ENCODE data around the gene PLET1.

Gene PLET1

DNA sequence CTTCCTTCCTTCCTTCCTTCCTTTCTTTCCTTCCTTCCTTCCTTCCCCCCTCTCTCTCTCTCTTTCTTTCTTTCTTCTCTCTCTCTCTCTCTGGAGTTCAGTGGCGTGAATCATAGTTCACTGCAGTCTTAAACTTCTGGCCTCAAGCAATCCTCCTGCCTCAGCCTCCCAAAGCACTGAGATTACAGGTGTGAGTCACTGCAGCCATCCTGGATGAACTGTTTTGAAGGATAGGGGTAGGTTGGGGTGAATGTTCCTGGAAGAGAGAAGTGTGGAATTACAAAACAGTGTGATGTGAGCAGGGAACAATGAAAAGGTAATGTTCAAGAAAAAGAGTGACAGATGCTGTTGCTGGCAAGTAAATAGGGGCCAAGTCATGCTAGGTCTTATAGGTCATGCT lies 12.4 kb upstream of the PLET1 start:
- DNase-seq = no peak
- H3K4me3 Mint-ChIP-seq = no peak overlapping the region

DNA sequence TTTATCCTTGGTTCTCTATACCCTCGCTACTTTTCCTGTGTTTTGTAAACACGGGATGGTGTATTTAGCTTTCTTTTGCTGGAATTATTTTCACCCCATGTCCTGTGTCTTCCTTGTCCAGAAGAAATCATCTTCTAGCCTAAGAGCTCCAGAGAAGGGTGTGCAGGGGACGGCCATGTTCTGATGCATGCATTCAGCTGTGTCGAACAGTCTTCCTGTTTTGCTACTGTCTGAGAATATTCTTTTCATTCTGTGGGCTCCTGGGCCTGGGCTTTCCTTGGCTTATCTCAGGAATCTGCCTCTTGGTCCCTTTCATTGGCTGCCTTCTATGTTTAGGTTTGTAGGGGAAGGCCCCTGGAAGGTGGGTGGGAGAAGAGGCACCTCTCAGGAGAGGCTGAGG lies 10.6 kb upstream of the PLET1 start:
- ATAC-seq = no peak

More for the DNA sequence above, 12.4 kb upstream of the PLET1 start:
- H3K36me3 Mint-ChIP-seq (ENCODE audit: low read depth) = no peaks in the 10 kb centered on the region
- no peak overlapping the region for H3K27ac Mint-ChIP-seq
- no peaks in the 10 kb centered on the region for H3K4me1 Mint-ChIP-seq
- H3K27me3 Mint-ChIP-seq = no peaks in the 10 kb centered on the region
- no peak for ATAC-seq
- H3K9me3 Mint-ChIP-seq = no peaks in the 10 kb centered on the region

DNA sequence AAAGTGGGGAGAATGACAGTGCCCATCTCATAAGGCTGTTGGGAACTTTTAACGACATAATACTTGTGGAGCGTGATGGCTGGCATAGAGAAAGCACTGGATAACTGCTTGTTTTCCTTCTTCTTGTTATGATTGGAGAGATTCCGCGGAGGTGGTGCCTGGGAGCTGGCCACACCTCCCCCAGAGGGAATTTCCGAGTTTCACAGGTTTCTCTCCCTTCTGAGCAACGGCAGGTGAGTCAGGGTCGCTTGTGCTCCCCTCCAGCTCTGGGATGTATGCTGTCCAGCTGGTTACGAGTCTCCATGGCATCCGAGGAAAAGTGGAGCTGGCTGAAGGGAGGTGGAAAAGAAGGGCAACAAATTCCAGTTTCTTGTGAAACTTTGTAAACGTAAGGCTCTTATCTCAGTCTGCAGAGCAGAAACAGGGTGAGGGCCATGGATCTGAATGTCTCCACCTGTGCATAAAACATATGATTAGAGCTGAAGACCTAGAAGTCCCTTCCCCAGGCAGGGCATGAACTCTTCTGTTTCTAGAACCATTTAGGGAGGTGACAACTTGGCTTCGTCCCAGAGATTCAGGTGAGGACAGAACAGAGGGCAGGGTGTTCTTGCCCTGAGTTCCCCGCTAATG lies 10.0 kb upstream of the PLET1 start:
- Mint-ChIP-seq H3K9me3 (no peaks in the 10 kb centered on the region), H3K27me3 (no peaks in the 10 kb centered on the region), H3K4me3 (no peak overlapping the region), H3K27ac (no peak overlapping the region), H3K4me1 (no peaks in the 10 kb centered on the region), H3K36me3 (ENCODE audit: low read depth) (no peaks in the 10 kb centered on the region)
- DNase-seq (no peak), ATAC-seq (no peak)

More for the DNA sequence above, 10.6 kb upstream of the PLET1 start:
- Mint-ChIP-seq H3K9me3 (no peaks in the 10 kb centered on the region), H3K4me1 (no peaks in the 10 kb centered on the region), H3K27me3 (no peaks in the 10 kb centered on the region), H3K36me3 (ENCODE audit: low read depth) (no peaks in the 10 kb centered on the region), H3K4me3 (no peak overlapping the region), H3K27ac (no peak overlapping the region)
- no peak for DNase-seq

DNA sequence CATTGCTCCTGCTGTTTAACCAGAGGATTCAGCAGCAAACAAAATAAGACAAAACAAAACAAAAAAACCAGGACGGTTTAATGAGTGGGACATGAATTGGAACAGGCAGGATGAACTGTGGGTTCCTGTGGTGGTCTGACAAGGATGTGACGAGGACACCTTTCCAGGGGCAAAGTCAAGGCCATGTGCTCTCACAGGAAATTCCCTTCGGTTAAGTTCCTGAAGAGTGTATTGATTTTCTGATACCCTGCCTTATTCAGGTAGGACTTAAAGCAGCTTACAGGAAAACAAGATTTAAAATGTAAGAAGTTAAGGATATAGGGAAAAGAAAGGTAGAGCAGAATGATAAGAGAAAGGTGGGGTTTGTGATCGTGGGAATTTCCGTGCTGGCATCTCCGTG lies 8.5 kb upstream of the PLET1 start:
- no peaks in the 10 kb centered on the region for H3K9me3 Mint-ChIP-seq
- H3K4me1 Mint-ChIP-seq = no peaks in the 10 kb centered on the region
- H3K36me3 Mint-ChIP-seq (ENCODE audit: low read depth) = no peaks in the 10 kb centered on the region
- no peak for ATAC-seq
- DNase-seq = no peak
- no peak overlapping the region for H3K4me3 Mint-ChIP-seq
- no peaks in the 10 kb centered on the region for H3K27me3 Mint-ChIP-seq
- no peak overlapping the region for H3K27ac Mint-ChIP-seq

DNA sequence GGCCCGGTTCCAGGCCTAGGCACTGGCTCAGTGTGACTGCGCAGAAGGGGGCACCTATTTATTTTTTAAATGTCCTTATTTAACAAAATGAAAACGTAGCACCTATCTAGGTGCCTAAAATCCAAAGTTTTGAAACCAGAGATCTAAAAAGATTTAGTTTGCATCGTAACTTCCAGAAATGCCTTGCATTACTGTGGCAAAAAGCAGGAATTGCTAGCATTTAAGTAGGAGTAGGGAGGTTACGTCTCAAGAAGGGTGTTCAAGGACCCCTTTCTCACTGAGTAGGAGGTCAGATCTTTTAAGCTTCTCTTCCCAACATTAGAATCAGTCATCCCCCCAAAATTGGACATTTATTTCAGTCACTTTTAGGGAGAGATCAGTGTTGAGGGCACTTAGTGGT lies 7.7 kb upstream of the PLET1 start:
- H3K27ac Mint-ChIP-seq = no peak overlapping the region
- H3K27me3 Mint-ChIP-seq = no peaks in the 10 kb centered on the region
- H3K36me3 Mint-ChIP-seq (ENCODE audit: low read depth) = no peaks in the 10 kb centered on the region

DNA sequence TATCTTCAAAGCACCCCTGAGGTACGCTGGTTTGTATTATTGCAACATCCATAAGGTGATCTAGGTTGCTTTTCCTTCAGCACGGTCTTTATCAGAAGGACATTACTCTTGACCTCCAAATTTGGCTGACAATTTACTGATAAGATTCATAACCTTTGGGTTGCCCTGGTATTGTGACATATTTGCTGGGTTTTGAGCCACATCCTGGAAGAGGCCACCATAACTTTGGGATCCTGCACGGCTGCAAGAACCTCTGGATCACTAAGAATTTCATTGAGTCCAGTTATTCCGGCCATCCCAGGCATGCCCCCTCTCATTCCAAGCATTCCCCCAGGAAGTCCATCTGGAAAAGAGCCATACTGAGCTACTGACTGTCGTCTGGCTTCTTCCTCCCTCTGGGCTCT lies 6.5 kb upstream of the PLET1 start:
- Mint-ChIP-seq H3K27me3 (no peaks in the 10 kb centered on the region), H3K9me3 (no peaks in the 10 kb centered on the region), H3K27ac (no peak overlapping the region), H3K36me3 (ENCODE audit: low read depth) (no peaks in the 10 kb centered on the region), H3K4me3 (no peak overlapping the region), H3K4me1 (no peaks in the 10 kb centered on the region)
- DNase-seq (no peak), ATAC-seq (no peak)

More for the DNA sequence above, 7.7 kb upstream of the PLET1 start:
- no peaks in the 10 kb centered on the region for H3K9me3 Mint-ChIP-seq
- DNase-seq = no peak
- H3K4me3 Mint-ChIP-seq = no peak overlapping the region
- H3K4me1 Mint-ChIP-seq = no peaks in the 10 kb centered on the region
- no peak for ATAC-seq

DNA sequence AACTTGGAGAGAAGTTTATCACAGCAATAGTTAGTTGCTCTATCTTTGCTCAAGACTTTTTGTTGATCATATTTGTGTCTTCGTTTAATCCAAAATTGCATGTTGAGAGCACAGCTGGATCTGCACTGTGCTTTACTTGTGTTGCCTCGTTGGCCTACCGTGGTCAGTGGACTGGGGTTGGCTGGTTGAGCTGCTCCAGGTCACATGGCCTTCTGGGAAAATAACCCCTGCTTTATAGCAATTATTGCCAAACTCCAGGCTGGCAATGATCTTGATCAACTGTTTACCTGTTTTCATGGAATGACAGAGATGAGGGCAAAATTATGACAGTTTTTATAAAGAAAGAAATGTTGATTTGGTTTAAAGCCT lies 5.7 kb upstream of the PLET1 start:
- Mint-ChIP-seq H3K36me3 (ENCODE audit: low read depth) (no peaks in the 10 kb centered on the region), H3K27ac (no peak overlapping the region), H3K9me3 (no peaks in the 10 kb centered on the region), H3K4me1 (no peaks in the 10 kb centered on the region), H3K27me3 (no peaks in the 10 kb centered on the region), H3K4me3 (no peak overlapping the region)
- DNase-seq (no peak), ATAC-seq (no peak)

DNA sequence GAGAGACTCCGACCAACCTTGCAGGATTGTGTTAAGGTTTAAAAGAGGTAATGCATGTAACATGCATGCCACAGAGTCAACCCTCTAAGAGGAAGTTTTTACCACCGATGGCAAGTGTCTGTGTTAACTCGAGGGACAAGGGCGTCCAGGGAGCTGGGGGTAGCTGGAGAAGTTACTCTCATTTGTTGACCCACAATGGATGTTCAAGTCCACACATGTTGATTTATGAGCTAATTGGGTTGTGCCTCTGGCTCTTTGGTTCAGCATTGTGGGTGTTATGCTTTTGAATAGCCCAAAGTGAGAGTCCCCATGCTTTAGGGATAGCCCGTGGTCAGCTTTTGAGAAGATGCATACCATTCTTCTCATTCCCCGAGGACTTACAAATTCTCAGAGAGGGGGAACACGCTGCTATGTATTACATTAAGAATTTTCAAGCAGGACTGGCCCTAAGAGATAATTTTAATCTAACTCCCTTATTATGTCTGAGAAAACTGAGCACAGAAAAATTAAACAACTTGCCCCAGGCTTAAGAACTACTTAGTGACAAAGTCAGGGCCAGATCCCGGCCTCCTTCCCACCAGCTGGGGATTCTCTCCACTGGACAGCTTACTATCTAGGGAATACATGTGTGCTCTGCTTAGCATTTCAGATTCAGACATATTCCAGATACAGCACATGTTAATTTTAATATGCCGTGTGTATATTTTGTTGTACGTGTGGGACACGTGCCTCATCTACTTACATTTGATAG lies 5.2 kb upstream of the PLET1 start:
- no peaks in the 10 kb centered on the region for H3K9me3 Mint-ChIP-seq
- ATAC-seq (no peak), DNase-seq (no peak)
- no peak overlapping the region for H3K4me3 Mint-ChIP-seq
- no peaks in the 10 kb centered on the region for H3K4me1 Mint-ChIP-seq
- no peak overlapping the region for H3K27ac Mint-ChIP-seq
- H3K36me3 Mint-ChIP-seq (ENCODE audit: low read depth) = no peaks in the 10 kb centered on the region
- no peaks in the 10 kb centered on the region for H3K27me3 Mint-ChIP-seq

DNA sequence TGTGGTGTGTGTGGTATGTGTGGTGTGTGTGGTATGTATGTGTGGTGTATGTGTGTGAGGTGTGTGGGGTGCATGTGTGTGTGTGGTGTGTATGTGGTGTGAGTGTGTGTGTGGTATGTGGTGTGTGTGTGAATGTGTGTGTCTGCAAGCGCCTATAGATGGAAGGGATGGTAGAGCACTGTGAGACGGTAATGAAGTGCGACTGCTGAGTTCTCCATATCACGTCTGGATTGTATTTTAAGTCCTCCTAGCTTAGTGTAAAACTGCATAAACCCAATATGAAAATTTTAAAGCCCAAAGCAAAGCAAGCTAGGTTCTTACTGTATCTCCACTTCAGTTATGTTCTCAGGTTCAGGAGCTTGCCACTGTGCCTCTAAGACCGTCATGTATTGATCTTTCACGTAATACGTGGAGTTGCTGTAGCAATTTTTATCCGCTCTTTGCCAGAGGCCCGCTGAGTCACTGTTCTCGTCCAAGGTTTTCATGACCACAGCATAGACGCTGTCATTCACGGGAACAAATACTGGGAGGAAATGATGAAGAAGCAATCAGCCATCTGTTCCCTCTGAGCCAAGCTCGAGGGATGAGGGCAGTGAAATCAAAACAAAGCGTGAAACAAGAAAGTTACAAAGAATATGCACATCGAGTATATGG lies 5.5 kb downstream of the PLET1 start:
- H3K27ac Mint-ChIP-seq = no peak overlapping the region
- no peaks in the 10 kb centered on the region for H3K36me3 Mint-ChIP-seq (ENCODE audit: low read depth)
- H3K4me3 Mint-ChIP-seq = no peak overlapping the region
- H3K9me3 Mint-ChIP-seq = no peaks in the 10 kb centered on the region
- H3K4me1 Mint-ChIP-seq = no peaks in the 10 kb centered on the region
- no peak for DNase-seq
- H3K27me3 Mint-ChIP-seq = no peaks in the 10 kb centered on the region
- no peak for ATAC-seq

DNA sequence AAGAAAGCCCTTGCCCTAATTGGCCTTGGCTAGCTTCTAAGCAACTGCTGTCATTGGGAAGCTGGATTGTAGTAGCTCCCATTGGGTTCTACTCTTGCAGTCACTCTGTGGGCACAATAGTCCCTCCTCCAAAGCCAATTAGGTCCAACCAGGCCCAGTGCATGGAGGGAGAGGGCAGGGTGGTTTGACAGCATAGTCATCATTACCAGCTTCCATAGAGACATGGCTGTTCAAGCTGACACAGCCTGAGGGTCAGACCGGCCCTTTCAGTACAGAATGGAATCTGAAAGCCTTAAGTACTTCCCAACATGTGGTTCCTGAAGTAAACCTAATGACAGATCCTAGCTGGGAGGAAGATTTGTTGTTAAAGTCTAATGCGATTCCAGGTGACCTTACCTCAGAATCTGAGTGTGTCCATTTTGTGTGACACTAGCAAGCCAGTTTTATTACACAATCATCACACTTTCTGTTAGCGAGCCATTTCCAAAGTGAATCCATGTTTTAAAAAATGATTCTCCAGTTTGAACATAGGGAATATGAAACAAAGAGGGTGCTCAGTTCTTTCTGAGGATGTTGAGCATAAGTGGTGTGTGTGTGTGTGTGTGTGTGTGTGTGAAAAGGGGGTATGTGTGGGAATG lies 6.9 kb downstream of the PLET1 start:
- Mint-ChIP-seq H3K27ac (no peak overlapping the region), H3K4me1 (no peaks in the 10 kb centered on the region), H3K36me3 (ENCODE audit: low read depth) (no peaks in the 10 kb centered on the region), H3K27me3 (no peaks in the 10 kb centered on the region), H3K9me3 (no peaks in the 10 kb centered on the region), H3K4me3 (no peak overlapping the region)
- ATAC-seq = no peak
- DNase-seq = no peak

DNA sequence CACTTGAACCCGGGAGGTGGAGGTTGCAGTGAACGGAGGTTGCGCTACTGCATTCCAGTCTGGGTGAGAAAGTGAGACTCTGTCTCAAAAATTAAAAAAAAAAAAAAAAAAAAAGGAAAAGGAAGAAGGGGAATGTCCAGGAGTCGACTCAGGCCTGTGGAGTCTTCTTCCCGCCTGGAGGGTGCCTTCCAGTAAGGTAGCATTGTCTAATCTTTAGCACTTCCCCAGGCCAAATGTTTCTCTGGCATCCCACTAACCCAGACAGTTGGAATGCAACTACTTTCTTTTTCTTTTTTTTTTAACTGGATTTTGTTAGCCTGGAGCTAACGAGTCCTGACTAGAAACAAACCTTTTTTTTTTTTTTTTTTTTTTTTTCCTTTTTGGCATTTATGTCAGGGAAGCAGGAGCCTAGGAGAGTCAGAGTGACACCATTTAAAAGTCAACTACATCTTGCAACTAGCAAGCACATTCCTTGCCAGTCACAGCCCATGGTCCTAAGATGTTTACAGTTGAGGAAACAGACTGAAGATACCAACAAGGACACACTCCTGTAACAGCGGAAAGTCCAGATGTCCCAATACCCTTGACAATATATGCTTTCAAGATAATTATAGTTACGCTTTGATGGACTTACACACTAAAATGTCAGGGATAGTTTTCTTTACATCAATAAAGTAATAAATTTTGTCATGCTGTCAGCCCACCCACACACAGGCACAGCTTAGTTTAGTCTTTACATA lies 10.6 kb downstream of the PLET1 start:
- no peak overlapping the region for H3K4me3 Mint-ChIP-seq
- DNase-seq (no peak), ATAC-seq (no peak)
- H3K4me1 Mint-ChIP-seq = no peaks in the 10 kb centered on the region
- no peaks in the 10 kb centered on the region for H3K27me3 Mint-ChIP-seq
- H3K27ac Mint-ChIP-seq = no peak overlapping the region
- no peaks in the 10 kb centered on the region for H3K36me3 Mint-ChIP-seq (ENCODE audit: low read depth)
- no peaks in the 10 kb centered on the region for H3K9me3 Mint-ChIP-seq

DNA sequence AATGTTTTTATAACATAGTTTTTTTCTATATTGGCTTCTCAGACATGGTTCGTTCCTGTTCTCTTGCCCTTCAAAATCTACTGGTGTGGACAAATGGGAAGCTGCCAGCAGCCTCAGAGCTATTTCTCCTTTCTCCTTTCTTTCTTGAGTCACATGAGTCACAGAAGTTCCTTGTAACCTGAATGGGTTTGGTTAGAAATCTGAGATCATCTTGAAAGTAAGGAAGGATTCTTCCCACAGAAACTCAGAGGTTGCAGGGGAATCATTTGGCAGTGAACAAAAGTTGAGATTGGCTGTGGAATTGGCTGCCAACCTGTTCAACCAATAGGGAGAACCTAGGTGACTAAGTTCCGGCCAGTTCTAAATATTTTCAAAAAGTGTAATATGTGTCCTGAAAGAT lies 12.5 kb downstream of the PLET1 start:
- Mint-ChIP-seq H3K27ac (no peak overlapping the region), H3K4me1 (no peaks in the 10 kb centered on the region), H3K27me3 (no peaks in the 10 kb centered on the region), H3K4me3 (no peak overlapping the region), H3K9me3 (peaks cover 11% of the 10 kb centered on the region), H3K36me3 (ENCODE audit: low read depth) (peaks cover 5% of the 10 kb centered on the region)
- no peak for DNase-seq
- ATAC-seq = no peak

DNA sequence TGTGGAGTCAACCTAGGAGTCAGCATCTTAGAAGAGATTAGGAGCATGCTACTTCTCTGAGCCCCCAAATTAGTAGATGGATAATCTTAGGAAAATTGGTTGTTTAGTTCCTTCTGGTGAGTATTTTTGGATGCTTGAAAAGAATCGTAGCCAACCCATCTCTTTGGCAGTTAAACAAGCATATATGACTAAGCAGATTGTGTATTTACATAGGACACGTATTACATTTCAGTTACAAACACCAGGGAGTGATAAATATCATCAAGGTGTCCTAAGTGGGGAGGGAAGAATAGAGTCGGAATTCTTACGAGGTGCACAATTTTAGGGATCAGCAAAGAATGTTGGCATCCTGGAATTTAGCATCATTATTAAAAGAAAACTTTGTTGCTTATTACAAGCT lies 13.5 kb downstream of the PLET1 start:
- peaks cover 10% of the 10 kb centered on the region for H3K36me3 Mint-ChIP-seq (ENCODE audit: low read depth)
- no peak for DNase-seq
- no peaks in the 10 kb centered on the region for H3K27me3 Mint-ChIP-seq
- peaks cover 11% of the 10 kb centered on the region for H3K9me3 Mint-ChIP-seq
- no peak overlapping the region for H3K27ac Mint-ChIP-seq
- no peaks in the 10 kb centered on the region for H3K4me1 Mint-ChIP-seq
- ATAC-seq = no peak
- H3K4me3 Mint-ChIP-seq = no peak overlapping the region

DNA sequence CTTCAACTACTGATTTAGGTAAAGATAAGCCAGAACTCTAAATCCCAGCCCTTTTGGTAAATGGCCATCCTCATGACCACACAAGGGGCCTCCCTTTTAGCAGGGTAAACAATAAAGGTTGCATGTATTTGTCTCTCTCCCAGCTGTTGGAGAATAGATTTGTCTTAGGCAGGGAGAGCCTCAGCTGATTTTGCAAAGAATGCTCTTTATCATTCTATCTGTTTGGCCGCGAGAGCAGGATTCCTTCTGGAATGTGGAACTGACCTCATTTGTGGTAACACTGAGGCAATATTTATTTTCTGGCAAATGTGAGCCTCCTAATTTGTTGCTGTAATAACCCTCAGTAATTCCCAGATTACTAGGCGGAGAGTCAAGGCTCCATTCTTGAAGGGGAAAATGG lies 19.2 kb downstream of the PLET1 start:
- ATAC-seq (no peak), DNase-seq (no peak)
- Mint-ChIP-seq H3K27me3 (no peaks in the 10 kb centered on the region), H3K4me3 (no peak overlapping the region), H3K9me3 (peaks cover 11% of the 10 kb centered on the region), H3K27ac (no peak overlapping the region), H3K4me1 (no peaks in the 10 kb centered on the region), H3K36me3 (ENCODE audit: low read depth) (peaks cover 48% of the 10 kb centered on the region)

All from activated naive CD8-positive, alpha-beta T cell treated with anti-CD3 and anti-CD28 coated beads, Interleukin-2, amount 50 U/mL, for 24 hours (primary cell).